HCT116 (cell line): Measurements from ENCODE around the gene RTTN. TPM values are rescaled to one million over a fixed set of nuclear protein-coding genes. Genes with fewer than 3 reads are reported as not detected.

Experiments used
- ATAC-seq: fragments of 200-7000 bp; cut with Tn5 transposase; 2 replicates; pipeline ENCODE4 v1.9.1; 2020; ENCODE audit warnings: mild to moderate bottlenecking, moderate library complexity
- BruUV-seq: library from RNA; stranded (reverse); fragments of 400-500 nt; replicated peaks from 2 replicates; lab custom pipeline; 2021; lab: Mats Ljungman, UMichigan
- CTCF ChIA-PET: fragments of 300-600 bp; sonication (Branson Sonifier 250); formaldehyde crosslinking; loops from one replicate; lab custom pipeline; 2021; ENCODE audit warnings: antibody characterized with exemption; lab: Charles Lee
- POLR2A ChIA-PET: fragments of 300-600, 350-600 bp; sonication (Branson Sonifier 250); formaldehyde crosslinking; loops from one replicate; lab custom pipeline; 2021; ENCODE audit warnings: antibody characterized with exemption; lab: Charles Lee
- RAD21 ChIA-PET, 2 experiments: fragments of 300-600 bp; sonication (Branson Sonifier 250); formaldehyde crosslinking; loops; one replicate each; lab custom pipeline; 2023; ENCODE audit warnings: low total read pairs in 2 of 2; ENCODE audit not compliant: uncharacterized antibody in 2 of 2, unreplicated experiment in 2 of 2, low non-redundant PET in 1 of 2; lab: Charles Lee
- DNase-seq: peaks from one replicate; pipeline ENCODE4 v3.0.0-alpha.2; 2010; ENCODE audit warnings: low read depth, low spot score
- H2AFZ ChIP-seq: fragments of 200-600 bp; shearing (Covaris generic), sonication (generic); 2 replicates; pipeline ENCODE4 v1.6.1; 2017; ENCODE audit warnings: low read depth, mixed run types, mixed read lengths, antibody characterized with exemption, low read length; ENCODE audit not compliant: poor library complexity, severe bottlenecking
- H3K27ac ChIP-seq: 2 replicates; pipeline ENCODE4 v1.5.1; 2012; ENCODE audit warnings: low read depth, low read length
- H3K27me3 ChIP-seq: fragments of 200-600 bp; sonication (generic); 2 replicates; pipeline ENCODE4 v1.6.1; 2016; ENCODE audit warnings: mixed run types, low read length, mixed read lengths; ENCODE audit not compliant: insufficient read depth
- H3K36me3 ChIP-seq, 2 experiments: fragments of 200-500 bp in 1 of 2; fragments of 200-600 bp in 1 of 2; sonication (Bioruptor generic) in 1 of 2; sonication (generic) in 1 of 2; 2 replicates each; pipeline versions ENCODE4 v1.5.1 to v1.6.1; 2014 to 2016; ENCODE audit warnings: low read length in 2 of 2, inconsistent platforms in 1 of 2, mixed read lengths in 1 of 2, mixed run types in 1 of 2; ENCODE audit not compliant: insufficient read depth in 2 of 2, control insufficient read depth in 1 of 2
- H3K4me1 ChIP-seq, 2 experiments: fragments of 200-600 bp in 1 of 2; sonication (generic) in 1 of 2; 2 replicates each; pipeline versions ENCODE4 v1.5.1 to v1.6.1; 2012 to 2017; ENCODE audit warnings: low read length in 2 of 2, inconsistent platforms in 1 of 2, mild to moderate bottlenecking in 1 of 2, mixed read lengths in 1 of 2, mixed run types in 1 of 2, moderate library complexity in 1 of 2; ENCODE audit not compliant: insufficient read depth in 2 of 2, control insufficient read depth in 1 of 2
- H3K4me2 ChIP-seq: fragments of 200-600 bp; sonication (generic); 2 replicates; pipeline ENCODE4 v1.6.1; 2017; ENCODE audit warnings: mixed run types, low read length, mixed read lengths
- H3K4me3 ChIP-seq, 2 experiments: fragments of 200-600 bp in 1 of 2; sonication (generic) in 1 of 2; replicated peaks in 1 of 2; 2 replicates each; pipeline ENCODE4 v1.5.1; 2011 to 2016; ENCODE audit warnings: low read length in 2 of 2, control low read depth in 1 of 2, low read depth in 1 of 2, mild to moderate bottlenecking in 1 of 2, mixed read lengths in 1 of 2, mixed run types in 1 of 2
- H3K79me2 ChIP-seq: fragments of 200-600 bp; sonication (generic); 2 replicates; pipeline ENCODE4 v1.6.1; 2017; ENCODE audit warnings: mild to moderate bottlenecking, mixed run types, low read length, moderate library complexity, mixed read lengths; ENCODE audit not compliant: insufficient read depth
- H3K9ac ChIP-seq: fragments of 200-600 bp; sonication (generic); 2 replicates; pipeline ENCODE4 v1.6.1; 2016; ENCODE audit warnings: low read length, mixed read lengths
- H3K9me2 ChIP-seq: fragments of 200-600 bp; sonication (generic), shearing (Covaris generic); 2 replicates; pipeline ENCODE4 v1.6.1; 2017; ENCODE audit warnings: mixed run types, mild to moderate bottlenecking, moderate library complexity; ENCODE audit not compliant: insufficient read depth
- H3K9me3 ChIP-seq, 2 experiments: fragments of 200-500 bp in 1 of 2; fragments of 200-600 bp in 1 of 2; sonication (Bioruptor generic) in 1 of 2; sonication (generic) in 1 of 2; 2 replicates each; pipeline ENCODE4 v1.6.1; 2014 to 2017; ENCODE audit warnings: low read length in 2 of 2, mixed read lengths in 2 of 2, inconsistent platforms in 1 of 2, low read depth in 1 of 2, mild to moderate bottlenecking in 1 of 2, mixed run types in 1 of 2, moderate library complexity in 1 of 2; ENCODE audit not compliant: control insufficient read depth in 1 of 2, insufficient read depth in 1 of 2
- H4K20me1 ChIP-seq: fragments of 200-600 bp; sonication (generic), shearing (Covaris generic); 2 replicates; pipeline ENCODE4 v1.6.1; 2017; ENCODE audit warnings: mixed run types, mild to moderate bottlenecking, moderate library complexity; ENCODE audit not compliant: insufficient read depth
- SP1 ChIP-seq: IDR thresholded peaks from 2 replicates; pipeline ENCODE4 v1.6.1; 2012; ENCODE audit warnings: low read depth
- SRF ChIP-seq: IDR thresholded peaks from 2 replicates; pipeline ENCODE4 v1.6.1; 2012; ENCODE audit warnings: low read depth
- YY1 ChIP-seq: IDR thresholded peaks from 2 replicates; pipeline ENCODE4 v1.6.1; 2011; ENCODE audit warnings: low read length, low read depth, moderate library complexity, mild to moderate bottlenecking; ENCODE audit not compliant: insufficient replicate concordance; ENCODE audit errors: extremely low read depth
- intact Hi-C: fragments of 100-400 bp; cut with micrococcal nuclease; formaldehyde crosslinking; loops from 2 replicates; pipeline ENCODE4 v1.10.0; 2022
- total RNA-seq: library from RNA; stranded (reverse); gene quantifications from one replicate; pipeline ENCODE4 v1.2.1, GENCODE V29; 2021; ENCODE audit not compliant: unreplicated experiment

RTTN gene
- total RNA-seq, 1 experiment from 2014 or later = 41.2 TPM

GRCh38 chr18:70036771-70037347 lies 168.6 kb downstream of the RTTN start:
- no peaks in the 10 kb centered on the region for H3K9me3 ChIP-seq
- H3K27me3 ChIP-seq = no peaks in the 10 kb centered on the region
- no peaks in the 10 kb centered on the region for H3K4me1 ChIP-seq
- ATAC-seq (no peak), DNase-seq (no peak)
- H3K4me3 ChIP-seq = no peak overlapping the region
- no peaks in the 10 kb centered on the region for H3K9me2 ChIP-seq
- BruUV-seq = no TSS peak
- ChIA-PET CTCF (no interaction called here), POLR2A (no interaction called here), RAD21 (no interaction called here)
- no peaks in the 10 kb centered on the region for H3K36me3 ChIP-seq
- H4K20me1 ChIP-seq = no peaks in the 10 kb centered on the region
- H3K9ac ChIP-seq = no peak overlapping the region
- no peak overlapping the region for H2AFZ ChIP-seq
- H3K4me2 ChIP-seq = no peak overlapping the region
- no peak for TF ChIP-seq SRF
- no peak overlapping the region for H3K27ac ChIP-seq
- intact Hi-C loops = no loop called here
- H3K79me2 ChIP-seq = peaks cover 31% of the 10 kb centered on the region

GRCh38 chr18:70036168-70036567 lies 169.3 kb downstream of the RTTN start:
- no peaks in the 10 kb centered on the region for H4K20me1 ChIP-seq
- no peaks in the 10 kb centered on the region for H3K9me3 ChIP-seq
- no peaks in the 10 kb centered on the region for H3K4me1 ChIP-seq
- no TSS peak for BruUV-seq
- POLR2A ChIA-PET = no interaction called here
- intact Hi-C loops = no loop called here
- no peak overlapping the region for H2AFZ ChIP-seq
- no peaks in the 10 kb centered on the region for H3K27me3 ChIP-seq
- no peak overlapping the region for H3K27ac ChIP-seq
- no peak overlapping the region for H3K4me2 ChIP-seq
- H3K9me2 ChIP-seq = no peaks in the 10 kb centered on the region
- H3K79me2 ChIP-seq = peaks cover 31% of the 10 kb centered on the region
- ATAC-seq (no peak), DNase-seq (no peak)
- TF ChIP-seq SP1 (no peak), YY1 (no peak), SRF (no peak)
- RAD21 ChIA-PET = no interaction called here
- no peaks in the 10 kb centered on the region for H3K36me3 ChIP-seq
- CTCF ChIA-PET = no interaction called here
- no peak overlapping the region for H3K9ac ChIP-seq
- no peak overlapping the region for H3K4me3 ChIP-seq
